HepG2 (cell line): ENCODE measurements around the gene SPACA4. TPM values are rescaled to one million over a fixed set of nuclear protein-coding genes. Genes with fewer than 3 reads are reported as not detected.

Experiments
- ATAD3A ChIP-seq: sonication (generic); formaldehyde crosslinking; IDR thresholded peaks from 2 replicates; pipeline ENCODE4 v1.4.0; 2020; ENCODE audit warnings: missing genetic modification reagents
- ATF7 ChIP-seq, 2 experiments: fragments of 450-650 bp in 1 of 2; sonication (generic) in 1 of 2; formaldehyde crosslinking in 1 of 2; IDR thresholded peaks; 2 replicates each; pipeline versions ENCODE4 v1.4.0 to v1.6.1; 2016 to 2020; ENCODE audit warnings: antibody characterized with exemption in 1 of 2, mild to moderate bottlenecking in 1 of 2, missing genetic modification reagents in 1 of 2
- CHD4 ChIP-seq: fragments of 200-600 bp; sonication (generic); IDR thresholded peaks from 2 replicates; pipeline ENCODE4 v1.7.0; 2017; ENCODE audit warnings: mild to moderate bottlenecking, low read length, borderline replicate concordance
- FOXO1 ChIP-seq: sonication (generic); formaldehyde crosslinking; IDR thresholded peaks from 2 replicates; pipeline ENCODE4 v1.4.0; 2020; ENCODE audit warnings: missing genetic modification reagents
- KDM2A ChIP-seq: sonication (generic); formaldehyde crosslinking; IDR thresholded peaks from 2 replicates; pipeline ENCODE4 v1.4.0; 2020; ENCODE audit warnings: low read depth, missing genetic modification reagents, borderline replicate concordance
- KLF9 ChIP-seq: IDR thresholded peaks from 2 replicates; pipeline ENCODE4 v1.6.1; 2016; ENCODE audit warnings: low read depth
- LBX2 ChIP-seq: sonication (generic); formaldehyde crosslinking; IDR thresholded peaks from 2 replicates; pipeline ENCODE4 v1.5.0; 2020; ENCODE audit warnings: missing genetic modification reagents, mild to moderate bottlenecking, borderline replicate concordance
- LCORL ChIP-seq, 2 experiments: fragments of 450-650 bp in 1 of 2; sonication (generic) in 1 of 2; formaldehyde crosslinking in 1 of 2; IDR thresholded peaks; 2 replicates each; pipeline versions ENCODE4 v1.5.0 to v1.6.1; 2017 to 2020; ENCODE audit warnings: antibody characterized with exemption in 1 of 2, missing genetic modification reagents in 1 of 2
- MEIS2 ChIP-seq: sonication (generic); formaldehyde crosslinking; IDR thresholded peaks from 2 replicates; pipeline ENCODE4 v1.9.0; 2021; ENCODE audit warnings: mild to moderate bottlenecking, missing genetic modification reagents
- NR2F6 ChIP-seq, 2 experiments: IDR thresholded peaks; 2 replicates each; pipeline ENCODE4 v1.6.1; 2016; ENCODE audit warnings: antibody characterized with exemption in 1 of 2, mild to moderate bottlenecking in 1 of 2
- POLR2G ChIP-seq: fragments of 200-400 bp; formaldehyde crosslinking; IDR thresholded peaks from 2 replicates; pipeline ENCODE4 v1.6.1; 2018; ENCODE audit warnings: mild to moderate bottlenecking, low read depth, low read length, moderate library complexity
- STAG1 ChIP-seq: sonication (generic); formaldehyde crosslinking; IDR thresholded peaks from 2 replicates; pipeline ENCODE4 v1.4.0; 2020; ENCODE audit warnings: missing genetic modification reagents
- STAT6 ChIP-seq: sonication (generic); formaldehyde crosslinking; IDR thresholded peaks from 2 replicates; pipeline ENCODE4 v1.4.0; 2020; ENCODE audit warnings: missing genetic modification reagents, mild to moderate bottlenecking, borderline replicate concordance
- TAF1 ChIP-seq: sonication (generic); formaldehyde crosslinking; IDR thresholded peaks from 2 replicates; pipeline ENCODE4 v1.4.0; 2020; ENCODE audit warnings: missing genetic modification reagents
- THAP8 ChIP-seq: sonication (generic); formaldehyde crosslinking; IDR thresholded peaks from 2 replicates; pipeline ENCODE4 v1.5.1; 2020; ENCODE audit warnings: missing genetic modification reagents, mild to moderate bottlenecking, borderline replicate concordance
- ZFP36L2 ChIP-seq: sonication (generic); formaldehyde crosslinking; IDR thresholded peaks from 2 replicates; pipeline ENCODE4 v1.4.0; 2020; ENCODE audit warnings: missing genetic modification reagents
- ZFX ChIP-seq: sonication (generic); formaldehyde crosslinking; IDR thresholded peaks from 2 replicates; pipeline ENCODE4 v1.4.0; 2020; ENCODE audit warnings: mild to moderate bottlenecking, low read depth, missing genetic modification reagents, moderate library complexity
- ZNF253 ChIP-seq: sonication (generic); formaldehyde crosslinking; IDR thresholded peaks from 2 replicates; pipeline ENCODE4 v1.8.0; 2022; ENCODE audit warnings: mild to moderate bottlenecking, missing genetic modification reagents, borderline replicate concordance
- ZNF430 ChIP-seq: sonication (generic); formaldehyde crosslinking; IDR thresholded peaks from 2 replicates; pipeline ENCODE4 v1.9.0; 2021; ENCODE audit warnings: mild to moderate bottlenecking, missing genetic modification reagents
- ZNF496 ChIP-seq: sonication (generic); formaldehyde crosslinking; IDR thresholded peaks from 2 replicates; pipeline ENCODE4 v1.8.1; 2023; ENCODE audit warnings: mild to moderate bottlenecking, moderate library complexity, missing genetic modification reagents; ENCODE audit not compliant: insufficient replicate concordance
- ZNF503 ChIP-seq: sonication (generic); formaldehyde crosslinking; IDR thresholded peaks from 2 replicates; pipeline ENCODE4 v1.4.0; 2020; ENCODE audit warnings: missing genetic modification reagents
- ZNF589 ChIP-seq: sonication (generic); formaldehyde crosslinking; conservative IDR thresholded peaks from 2 replicates; pipeline ENCODE4 v1.8.0; 2022; ENCODE audit warnings: mild to moderate bottlenecking, moderate library complexity, missing genetic modification reagents
- ZNF615 ChIP-seq: sonication (generic); formaldehyde crosslinking; IDR thresholded peaks from 2 replicates; pipeline ENCODE4 v1.5.0; 2020; ENCODE audit warnings: mild to moderate bottlenecking, missing genetic modification reagents, borderline replicate concordance
- ZNF773 ChIP-seq: sonication (generic); formaldehyde crosslinking; IDR thresholded peaks from 2 replicates; pipeline ENCODE4 v1.4.0; 2020; ENCODE audit warnings: missing genetic modification reagents, borderline replicate concordance
- ZZZ3 ChIP-seq: sonication (generic); formaldehyde crosslinking; IDR thresholded peaks from 2 replicates; pipeline ENCODE4 v1.4.0; 2020; ENCODE audit warnings: missing genetic modification reagents, mild to moderate bottlenecking, borderline replicate concordance
- polyA plus RNA-seq, 8 experiments: library from polyadenylated mRNA; depleted of rRNA in 3 of 8; stranded (reverse) in 7 of 8; unstranded in 1 of 8; fragments of >200 nt; fragmentation: Illumina TruSeq in 4 of 8; extraction: Trizol in 4 of 8; gene quantifications; 2 replicates each; pipeline versions ENCODE4 v1.2.1 to v1.2.3, GENCODE V29; 2011 to 2016; ENCODE audit warnings: low read depth in 4 of 8, missing spikeins in 1 of 8, mixed read lengths in 1 of 8; ENCODE audit not compliant: insufficient read depth in 1 of 8
- total RNA-seq, 5 experiments: library from RNA; depleted of rRNA; stranded (reverse); fragments of >200 nt; fragmentation: Illumina TruSeq; extraction: Trizol; gene quantifications; 2 replicates each; pipeline ENCODE4 v1.2.3, GENCODE V29; 2016; ENCODE audit warnings: low read depth in 1 of 5

Gene SPACA4
- total and polyA plus RNA-seq, 2 of the 13 experiments (the other 11 are each of a cell fraction or from before 2014, with no cell fraction given): not detected

GRCh38 chr19:48624067-48624594 lies 17.6 kb downstream of the SPACA4 start (continued):
- no peak for TF ChIP-seq THAP8
- TF ChIP-seq ZNF503 (CRISPR knock-in tag): no peak
- no peak for TF ChIP-seq LBX2 (CRISPR knock-in tag)
- TF ChIP-seq ZFP36L2 (CRISPR knock-in tag): no peak
- no peak for TF ChIP-seq NR2F6 (IDR thresholded peaks at IDR 0.05)
- no peak for TF ChIP-seq NR2F6 (CRISPR knock-in tag; IDR thresholded peaks at IDR 0.05)
- TF ChIP-seq TAF1: peak; percentile 34; the same call in 1 of the 2 replicates
- no peak for TF ChIP-seq KDM2A (CRISPR knock-in tag)
- TF ChIP-seq FOXO1: no peak
- no peak for TF ChIP-seq ZZZ3 (CRISPR knock-in tag)
- no peak for TF ChIP-seq ZNF589 (CRISPR knock-in tag)
- TF ChIP-seq ATAD3A (CRISPR knock-in tag): no peak
- no peak for TF ChIP-seq ZNF615 (CRISPR knock-in tag)
- TF ChIP-seq ZNF253 (CRISPR knock-in tag): no peak
- no peak for TF ChIP-seq STAG1 (CRISPR knock-in tag)
- TF ChIP-seq ZFX: peak; percentile 72
- no peak for TF ChIP-seq POLR2G
- no peak for TF ChIP-seq MEIS2 (CRISPR knock-in tag)
- no peak for TF ChIP-seq CHD4
- 0 out of 2 replicates have a peak, but pooled peaks have one; percentile 26 for TF ChIP-seq ZNF430 (CRISPR knock-in tag)
- no peak for TF ChIP-seq ATF7 (IDR thresholded peaks at IDR 0.05)
- TF ChIP-seq ATF7 (CRISPR knock-in tag; IDR thresholded peaks at IDR 0.05): no peak
- no peak for TF ChIP-seq STAT6 (CRISPR knock-in tag)
- no peak for TF ChIP-seq ZNF773
- no peak for TF ChIP-seq LCORL (IDR thresholded peaks at IDR 0.05)
- 0 out of 2 replicates have a peak, but pooled peaks have one; percentile 54 for TF ChIP-seq LCORL (CRISPR knock-in tag; IDR thresholded peaks at IDR 0.05)
- TF ChIP-seq ZNF496 (CRISPR knock-in tag): no peak
- no peak for TF ChIP-seq KLF9 (CRISPR knock-in tag)
